NCI-H1092 (cell line): ENCODE data around the gene WDFY3.
A peak's percentile ranks its signal among the peaks of the same experiment; 100 is the strongest.
"Not testable (repeated sequence)": the region's sequence is repeated elsewhere in the genome, so short reads cannot be mapped to it uniquely, and the experiment has no call there.

ENCODE experiments used
- DNase-seq: peaks from one replicate; lab custom pipeline; 2025; lab: John Stamatoyannopoulos, UW

WDFY3 gene

DNA sequence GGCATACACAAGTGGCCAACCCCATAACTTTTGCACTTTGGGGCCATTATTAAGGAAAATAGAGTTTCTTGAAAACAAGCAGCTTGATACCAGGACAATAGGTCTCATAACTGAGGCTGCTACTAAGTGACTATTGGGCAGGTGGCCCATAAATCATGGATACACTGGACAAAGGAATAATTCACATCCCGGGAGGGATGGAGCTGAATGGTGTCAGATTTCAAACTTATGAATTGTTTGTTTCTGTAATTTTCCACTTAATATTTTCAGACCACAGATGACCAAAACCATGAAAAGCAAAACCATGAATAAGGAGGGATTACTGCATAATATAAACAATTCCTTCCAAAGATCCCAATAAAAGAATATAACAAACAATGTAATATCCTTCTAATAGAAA lies 114.4 kb downstream of the WDFY3 start:
- DNase-seq = peak; percentile 27

GRCh38 chr4:84849051-84849640 lies 117.3 kb downstream of the WDFY3 start:
- DNase-seq = no peak

- no peak for DNase-seq
Observed at GRCh38 chr4:84848432-84848831, 118.1 kb downstream of the WDFY3 start.

DNA sequence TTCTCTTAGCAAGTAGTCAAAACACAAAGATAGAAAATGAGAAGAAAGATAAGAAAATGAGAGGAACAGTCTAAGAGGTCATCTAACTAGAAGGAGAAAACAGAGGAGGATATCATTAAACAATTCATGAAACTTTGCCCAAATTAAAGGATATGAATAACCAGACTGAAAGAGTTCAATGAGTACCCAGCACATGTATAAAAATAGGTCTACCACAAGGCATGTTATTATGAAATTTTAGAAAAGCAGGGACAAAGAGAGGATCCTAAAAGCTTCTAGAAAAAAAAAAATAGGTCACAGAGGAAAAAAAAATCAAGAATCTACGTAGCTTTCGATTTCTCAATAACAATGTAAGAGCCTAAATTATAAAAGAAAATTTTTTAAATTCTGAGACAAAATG lies 118.5 kb downstream of the WDFY3 start:
- DNase-seq = no peak

GRCh38 chr4:84846985-84847384 lies 119.5 kb downstream of the WDFY3 start:
- no peak for DNase-seq

- no peak for DNase-seq
Observed at GRCh38 chr4:84841435-84841834, 125.1 kb downstream of the WDFY3 start.

GRCh38 chr4:84837751-84838150 lies 128.7 kb downstream of the WDFY3 start:
- no peak for DNase-seq

GRCh38 chr4:84829633-84830032 lies 136.9 kb downstream of the WDFY3 start:
- DNase-seq = not testable (repeated sequence)

GRCh38 chr4:84826681-84827080 lies 139.8 kb downstream of the WDFY3 start:
- DNase-seq = no peak

- DNase-seq = no peak
Observed at GRCh38 chr4:84825701-84826341, 140.7 kb downstream of the WDFY3 start.

DNA sequence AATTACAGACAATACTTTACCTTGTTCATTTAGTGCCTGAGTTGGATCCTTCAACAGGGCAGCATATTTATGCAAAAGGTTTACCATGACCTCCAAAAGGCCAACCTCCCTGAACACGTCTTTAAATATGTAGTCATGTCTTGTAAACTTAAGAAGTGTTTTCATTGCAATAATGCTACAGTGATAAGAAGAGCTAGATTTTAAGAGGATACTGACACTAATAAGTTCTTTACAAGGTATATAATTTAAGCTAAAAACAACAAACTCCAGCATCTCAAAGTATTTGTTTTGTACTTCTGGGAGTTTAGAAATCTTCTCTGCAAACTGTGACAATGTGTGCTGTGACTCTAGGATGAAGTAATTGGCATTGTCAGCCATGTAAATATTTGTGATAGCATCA lies 145.4 kb downstream of the WDFY3 start:
- no peak for DNase-seq

DNA sequence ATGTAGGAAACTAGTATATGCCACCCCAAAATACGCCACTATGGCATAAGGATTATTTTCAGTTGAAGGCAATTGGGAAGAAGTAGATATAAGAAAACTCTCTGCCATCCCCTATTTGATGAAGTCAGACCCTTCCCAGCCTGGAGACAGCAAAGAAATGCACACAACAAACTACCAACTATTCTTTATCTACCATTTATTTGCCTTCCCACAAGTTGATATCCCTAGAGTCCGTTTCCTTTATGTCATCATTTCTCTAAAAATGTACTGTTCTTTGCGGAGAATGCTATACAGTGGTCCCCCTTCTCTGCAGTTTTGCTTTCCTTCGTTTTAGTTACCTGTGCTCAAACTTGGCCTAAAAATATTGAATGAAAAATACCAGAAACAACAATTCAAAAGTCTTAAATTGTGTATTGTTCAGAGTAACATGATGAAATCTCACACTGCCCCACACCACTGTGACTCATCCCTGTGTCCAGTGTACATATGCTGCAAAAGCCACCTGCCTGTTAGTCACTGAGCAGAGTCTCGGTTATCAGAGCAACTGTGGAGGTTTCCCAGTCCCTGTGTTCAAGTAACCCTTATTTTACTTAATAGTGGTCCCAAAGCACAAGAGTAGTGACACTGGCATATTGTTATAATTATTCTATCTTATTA lies 152.3 kb downstream of the WDFY3 start:
- DNase-seq = no peak

DNA sequence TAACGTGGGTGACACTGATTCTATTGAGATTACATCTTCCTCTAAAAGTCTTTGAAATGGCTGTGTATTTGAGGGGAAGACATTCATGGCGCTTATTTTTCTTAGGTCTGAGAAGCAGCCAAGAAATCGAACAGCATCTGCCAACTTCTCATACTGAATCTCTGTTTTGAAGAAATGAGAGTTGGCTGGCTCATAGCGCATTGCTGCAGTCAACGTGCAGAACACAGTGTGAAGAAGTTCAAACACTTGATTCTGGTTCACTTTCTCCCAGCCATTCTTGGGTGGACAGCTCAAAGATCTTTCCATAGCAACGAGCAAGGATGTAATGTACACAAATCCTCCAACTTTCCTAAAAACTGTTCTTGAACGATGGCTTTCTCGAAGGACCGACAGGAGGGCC lies 156.5 kb downstream of the WDFY3 start:
- DNase-seq = no peak

- no peak for DNase-seq
Observed at GRCh38 chr4:84808332-84808731, 158.2 kb downstream of the WDFY3 start.

DNA sequence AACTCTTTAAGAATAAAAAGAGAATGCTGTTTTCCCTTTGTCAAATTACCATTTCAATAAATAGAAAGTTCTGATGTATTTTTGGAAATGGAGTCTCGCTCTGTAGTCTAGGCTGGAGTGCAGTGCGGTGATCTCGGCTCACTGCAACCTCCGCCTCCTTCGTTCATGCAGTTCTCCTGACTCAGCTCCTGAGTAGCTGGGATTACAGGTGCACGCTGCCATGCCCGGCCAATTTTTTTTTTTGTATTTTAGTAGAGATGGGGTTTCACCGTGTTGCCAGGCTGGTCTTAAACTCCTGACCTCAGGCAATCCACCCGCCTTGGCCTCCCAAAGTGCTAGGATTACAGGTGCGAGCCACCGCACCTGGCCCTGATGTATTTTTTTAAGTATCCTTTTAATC lies 159.9 kb downstream of the WDFY3 start:
- not testable (repeated sequence) for DNase-seq

DNA sequence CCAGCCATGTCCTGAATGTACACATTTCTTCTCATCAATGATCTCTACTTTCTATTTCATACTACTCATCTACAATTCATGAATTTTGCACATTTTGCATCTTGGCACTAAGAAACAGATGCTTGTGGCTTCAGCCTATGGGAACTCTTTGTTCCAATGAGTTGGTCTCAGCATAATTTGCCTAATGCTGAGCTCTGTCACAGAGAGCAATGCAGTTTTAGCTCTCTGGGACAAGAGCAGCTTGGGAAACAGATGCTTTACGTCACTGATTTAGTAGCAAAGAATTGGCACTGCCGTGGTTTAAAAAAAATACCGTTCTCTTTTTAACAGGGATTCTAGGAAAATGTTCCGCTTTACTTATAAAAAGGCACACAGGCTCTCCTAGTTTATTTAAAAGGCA lies 162.4 kb downstream of the WDFY3 start:
- no peak for DNase-seq

GRCh38 chr4:84803720-84804119 lies 162.8 kb downstream of the WDFY3 start:
- no peak for DNase-seq

DNA sequence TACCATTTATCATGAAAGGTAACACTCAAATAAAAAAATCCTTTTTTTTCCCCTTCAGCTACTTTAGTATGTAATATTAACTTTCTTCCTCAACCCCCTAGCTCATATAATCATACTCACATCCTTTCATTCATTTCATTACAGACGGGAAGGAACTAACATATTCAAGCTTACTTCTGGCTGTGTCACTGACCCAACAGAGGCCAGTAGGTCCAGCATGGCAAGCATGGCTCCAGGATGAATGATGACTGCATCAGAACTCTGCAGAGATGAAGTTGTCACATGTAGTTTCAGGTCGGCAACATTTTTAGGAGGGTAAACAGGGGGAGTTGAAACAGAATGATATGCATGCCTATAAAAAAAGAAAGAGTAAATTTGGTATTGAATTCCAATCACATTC lies 163.4 kb downstream of the WDFY3 start:
- no peak for DNase-seq

GRCh38 chr4:84800256-84800655 lies 166.2 kb downstream of the WDFY3 start:
- DNase-seq = no peak

DNA sequence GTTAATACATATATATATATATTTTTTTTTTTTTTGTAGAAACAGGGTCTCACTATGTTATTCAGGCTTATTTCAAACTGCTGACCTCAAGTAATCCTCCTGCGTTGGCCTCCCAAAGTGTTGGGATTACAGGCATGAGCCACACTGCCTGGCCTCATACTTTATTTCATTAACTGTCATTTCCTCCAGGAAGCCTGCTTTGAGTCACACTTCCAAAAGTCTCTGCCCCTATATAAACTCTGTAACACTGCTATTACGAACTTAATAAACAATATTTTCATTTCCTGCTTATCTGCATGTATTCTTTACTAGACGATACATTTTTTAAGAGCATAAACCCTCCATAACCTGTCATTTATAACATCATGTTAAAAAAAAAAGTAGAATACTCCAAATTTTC lies 167.2 kb downstream of the WDFY3 start:
- DNase-seq = no peak

DNA sequence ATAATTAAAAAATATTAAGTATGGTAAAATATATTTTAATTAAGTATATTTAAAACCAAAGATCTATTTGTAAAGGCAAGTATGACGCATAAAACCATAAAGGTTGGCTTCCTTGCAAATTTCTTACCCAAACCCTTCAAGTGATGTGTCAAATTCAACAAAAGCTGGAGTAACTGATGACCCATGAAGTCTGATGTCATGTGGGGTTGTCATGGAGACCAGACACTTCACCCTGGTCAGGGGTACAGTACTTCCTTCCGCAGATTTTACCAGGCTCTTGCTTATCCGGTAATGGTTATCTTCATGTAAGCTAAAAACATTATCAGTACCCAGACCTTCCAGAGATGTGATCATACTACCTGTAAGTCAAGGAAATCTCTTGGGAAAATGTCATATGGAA lies 170.1 kb downstream of the WDFY3 start:
- no peak for DNase-seq

- no peak for DNase-seq
Observed at GRCh38 chr4:84792366-84793301, 173.9 kb downstream of the WDFY3 start.
